ENCODE measurements around the gene TEX264. TPM values are rescaled to one million over a fixed set of nuclear protein-coding genes. Genes with fewer than 3 reads are reported as not detected.

TEX264 gene
- total RNA-seq, 1 donor from 2014 or later, result 65.2 TPM

GRCh38 chr3:51682079-51682478 lies 11.0 kb downstream of the TEX264 start:
- Mint-ChIP-seq H3K36me3 (ENCODE audit: unreplicated experiment) (peaks cover 19% of the 10 kb centered on the region), H3K4me1 (ENCODE audit: unreplicated experiment) (peaks cover 35% of the 10 kb centered on the region), H3K27me3 (ENCODE audit: unreplicated experiment) (no peaks in the 10 kb centered on the region), H3K27ac (ENCODE audit: unreplicated experiment) (peak overlapping the region; percentile 13), H3K4me3 (ENCODE audit: unreplicated experiment) (no peak overlapping the region), H3K9me3 (ENCODE audit: unreplicated experiment) (no peaks in the 10 kb centered on the region)
- no peak for DNase-seq (ENCODE audit: extremely low spot score, unreplicated experiment)
- TF ChIP-seq CTCF (IDR thresholded peaks at IDR 0.05), result peak; percentile 76

GRCh38 chr3:51682526-51682925 lies 11.5 kb downstream of the TEX264 start:
- Mint-ChIP-seq H3K4me1 (ENCODE audit: unreplicated experiment) (peaks cover 39% of the 10 kb centered on the region), H3K9me3 (ENCODE audit: unreplicated experiment) (no peaks in the 10 kb centered on the region), H3K4me3 (ENCODE audit: unreplicated experiment) (no peak overlapping the region), H3K36me3 (ENCODE audit: unreplicated experiment) (peaks cover 19% of the 10 kb centered on the region), H3K27me3 (ENCODE audit: unreplicated experiment) (no peaks in the 10 kb centered on the region), H3K27ac (ENCODE audit: unreplicated experiment) (no peak overlapping the region)
- no peak for TF ChIP-seq CTCF (IDR thresholded peaks at IDR 0.05)
- no peak for DNase-seq (ENCODE audit: extremely low spot score, unreplicated experiment)

GRCh38 chr3:51683566-51683965 lies 12.5 kb downstream of the TEX264 start:
- Mint-ChIP-seq H3K9me3 (ENCODE audit: unreplicated experiment) (no peaks in the 10 kb centered on the region), H3K36me3 (ENCODE audit: unreplicated experiment) (peaks cover 19% of the 10 kb centered on the region), H3K27me3 (ENCODE audit: unreplicated experiment) (no peaks in the 10 kb centered on the region), H3K27ac (ENCODE audit: unreplicated experiment) (no peak overlapping the region), H3K4me3 (ENCODE audit: unreplicated experiment) (no peak overlapping the region), H3K4me1 (ENCODE audit: unreplicated experiment) (peaks cover 40% of the 10 kb centered on the region)
- no peak for TF ChIP-seq CTCF (IDR thresholded peaks at IDR 0.05)
- no peak for DNase-seq (ENCODE audit: extremely low spot score, unreplicated experiment)

GRCh38 chr3:51684971-51685751 lies 14.1 kb downstream of the TEX264 start:
- no peaks in the 10 kb centered on the region for H3K9me3 Mint-ChIP-seq (ENCODE audit: unreplicated experiment)
- DNase-seq (ENCODE audit: extremely low spot score, unreplicated experiment), result no peak
- peaks cover 40% of the 10 kb centered on the region for H3K4me1 Mint-ChIP-seq (ENCODE audit: unreplicated experiment)
- TF ChIP-seq CTCF (IDR thresholded peaks at IDR 0.05), result no peak
- H3K27me3 Mint-ChIP-seq (ENCODE audit: unreplicated experiment), result no peaks in the 10 kb centered on the region
- H3K36me3 Mint-ChIP-seq (ENCODE audit: unreplicated experiment), result peaks cover 23% of the 10 kb centered on the region
- H3K27ac Mint-ChIP-seq (ENCODE audit: unreplicated experiment), result no peak overlapping the region
- no peak overlapping the region for H3K4me3 Mint-ChIP-seq (ENCODE audit: unreplicated experiment)

- Mint-ChIP-seq H3K36me3 (ENCODE audit: unreplicated experiment) (peaks cover 23% of the 10 kb centered on the region), H3K9me3 (ENCODE audit: unreplicated experiment) (no peaks in the 10 kb centered on the region), H3K4me1 (ENCODE audit: unreplicated experiment) (peaks cover 40% of the 10 kb centered on the region), H3K27ac (ENCODE audit: unreplicated experiment) (peak overlapping the region; percentile 24), H3K4me3 (ENCODE audit: unreplicated experiment) (no peak overlapping the region), H3K27me3 (ENCODE audit: unreplicated experiment) (no peaks in the 10 kb centered on the region)
- DNase-seq (ENCODE audit: extremely low spot score, unreplicated experiment), result no peak
- TF ChIP-seq CTCF (IDR thresholded peaks at IDR 0.05), result no peak
These were observed 15.0 kb downstream of the TEX264 start for GRCh38 chr3:51686056-51686455.

Measured in osteocyte (in vitro differentiated cells).